GM19468 (cell line): Measurements from ENCODE around the gene DDX54.
"Not testable (repeated sequence)": the region's sequence is repeated elsewhere in the genome, so short reads cannot be mapped to it uniquely, and the experiment has no call there.

Experiments used
- ATAC-seq: cut with Tn5 transposase; IDR thresholded peaks from one replicate; pipeline ENCODE4 v1.9.1; 2021; ENCODE audit warnings: mild to moderate bottlenecking, moderate library complexity, moderate number of reproducible peaks; ENCODE audit not compliant: unreplicated experiment; ENCODE audit errors: extremely low read depth

The DDX54 gene

GRCh38 chr12:113130457-113131135 is 54.7 kb downstream of the DDX54 start:
- no peak for ATAC-seq

- no peak for ATAC-seq
Measured at GRCh38 chr12:113129664-113130456, 55.4 kb downstream of the DDX54 start.

- ATAC-seq: no peak
Measured at GRCh38 chr12:113128802-113129663, 56.2 kb downstream of the DDX54 start.

GRCh38 chr12:113127791-113128199 is 57.5 kb downstream of the DDX54 start:
- ATAC-seq: no peak

- ATAC-seq: no peak
Measured at GRCh38 chr12:113120670-113121370, 64.5 kb downstream of the DDX54 start.

GRCh38 chr12:113119980-113120669 is 65.2 kb downstream of the DDX54 start:
- ATAC-seq: no peak

- ATAC-seq: no peak
Measured at GRCh38 chr12:113118142-113118541, 67.1 kb downstream of the DDX54 start.

- ATAC-seq: not testable (repeated sequence)
Measured at GRCh38 chr12:113117684-113118083, 67.6 kb downstream of the DDX54 start.

- ATAC-seq: no peak
Measured at GRCh38 chr12:113116875-113117274, 68.4 kb downstream of the DDX54 start.

- ATAC-seq: no peak
Measured at GRCh38 chr12:113115455-113116126, 69.7 kb downstream of the DDX54 start.

- no peak for ATAC-seq
Measured at GRCh38 chr12:113114447-113115178, 70.7 kb downstream of the DDX54 start.

GRCh38 chr12:113113397-113113796 is 71.9 kb downstream of the DDX54 start:
- no peak for ATAC-seq

GRCh38 chr12:113112043-113112899 is 73.0 kb downstream of the DDX54 start:
- no peak for ATAC-seq

GRCh38 chr12:113111247-113111646 is 74.0 kb downstream of the DDX54 start:
- ATAC-seq: no peak

- ATAC-seq: no peak
Measured at GRCh38 chr12:113109872-113110599, 75.2 kb downstream of the DDX54 start.

- no peak for ATAC-seq
Measured at GRCh38 chr12:113109360-113109759, 75.9 kb downstream of the DDX54 start.

- no peak for ATAC-seq
Measured at GRCh38 chr12:113108308-113108707, 77.0 kb downstream of the DDX54 start.
